GM10847 (cell line): ENCODE results near the gene SPP2.

ENCODE experiments used
- POLR2A ChIP-seq: IDR thresholded peaks from 2 replicates; pipeline ENCODE4 v1.6.1; 2011; ENCODE audit not compliant: insufficient read length; ENCODE audit errors: extremely low read depth

SPP2 gene

GRCh38 chr2:234027641-234028040, 22.9 kb upstream of the SPP2 start:
- TF ChIP-seq POLR2A = no peak

DNA sequence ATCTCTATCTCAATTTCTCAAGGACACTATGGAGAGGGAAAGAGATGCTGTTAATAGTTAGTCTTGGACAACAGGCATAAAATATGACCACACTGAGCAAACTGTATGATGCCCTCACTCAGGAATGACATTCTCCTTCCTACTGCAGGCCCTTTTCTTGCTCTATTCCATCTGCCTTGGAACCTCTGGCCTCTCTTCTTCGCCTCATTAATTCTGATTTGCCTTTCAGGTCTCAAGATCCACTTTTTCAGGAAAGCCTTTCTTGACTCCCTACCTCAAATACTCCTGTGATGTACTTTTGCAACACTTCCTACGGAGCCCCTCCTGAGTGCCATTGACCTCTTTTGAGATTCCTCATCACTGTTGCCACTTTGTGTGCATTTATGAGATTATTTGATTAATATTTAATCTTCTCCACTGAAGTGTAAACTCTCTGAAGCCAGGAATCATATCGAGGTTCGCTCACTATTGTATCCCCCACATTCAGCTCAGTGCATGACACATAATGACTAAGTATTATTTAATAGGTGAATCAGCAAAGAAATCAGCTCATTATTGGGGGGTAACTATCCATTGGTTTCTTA, 21.3 kb upstream of the SPP2 start:
- no peak for TF ChIP-seq POLR2A

DNA sequence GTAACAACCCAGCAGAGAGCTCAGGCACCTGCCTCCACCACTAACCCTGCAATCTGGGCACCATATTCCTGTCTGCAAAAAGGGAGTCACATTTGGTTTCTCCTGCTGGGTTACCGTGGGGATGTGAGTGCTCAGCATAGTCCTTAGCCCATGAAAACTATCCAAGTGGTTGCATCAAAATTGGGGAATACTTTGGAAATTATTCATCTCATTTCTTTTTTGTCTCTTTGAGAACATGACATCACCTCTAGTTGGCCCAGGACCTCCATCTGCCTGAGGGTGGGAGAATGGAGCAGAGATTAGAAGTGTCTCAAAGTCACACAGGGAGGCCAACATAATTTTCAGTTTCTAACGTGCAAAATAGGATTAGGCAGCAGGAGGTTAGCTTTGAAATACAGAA, 19.3 kb upstream of the SPP2 start:
- no peak for TF ChIP-seq POLR2A

DNA sequence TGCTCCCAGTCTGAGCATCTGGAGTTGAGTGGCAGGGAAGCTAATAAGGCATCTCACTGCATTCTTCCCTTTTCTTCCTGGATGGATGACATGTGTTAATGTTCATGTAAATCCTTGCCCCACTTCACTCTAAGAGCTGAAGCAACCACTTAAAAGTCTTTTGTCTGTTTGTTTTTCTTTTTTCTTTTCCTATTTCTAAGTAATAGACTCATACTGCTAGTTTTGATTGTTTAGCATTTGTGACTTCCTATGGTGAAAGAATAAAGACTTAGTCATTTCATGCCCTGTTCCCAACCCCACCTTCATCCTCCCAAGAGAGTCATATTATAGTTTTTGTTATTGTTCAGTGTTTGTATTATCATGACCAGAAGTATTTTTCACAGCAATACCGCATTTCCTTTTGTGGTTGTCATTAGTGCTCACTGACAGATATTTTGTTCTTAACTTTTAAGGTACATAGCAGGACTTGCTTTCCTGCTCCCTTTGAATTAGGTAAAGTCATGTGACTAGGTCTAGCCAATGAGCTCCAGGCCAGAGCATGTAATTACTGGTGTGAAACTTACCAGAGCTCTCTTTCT, 18.1 kb upstream of the SPP2 start:
- no peak for TF ChIP-seq POLR2A

- TF ChIP-seq POLR2A = no peak
Measured at GRCh38 chr2:234033174-234033573, 17.3 kb upstream of the SPP2 start.

GRCh38 chr2:234033885-234034284, 16.6 kb upstream of the SPP2 start:
- TF ChIP-seq POLR2A = no peak

GRCh38 chr2:234038076-234038802, 12.3 kb upstream of the SPP2 start:
- TF ChIP-seq POLR2A = no peak

- TF ChIP-seq POLR2A = no peak
Measured at GRCh38 chr2:234044157-234044556, 6.3 kb upstream of the SPP2 start.

- TF ChIP-seq POLR2A = no peak
Measured at GRCh38 chr2:234046521-234046920, 4.0 kb upstream of the SPP2 start.

GRCh38 chr2:234047361-234047760, 3.1 kb upstream of the SPP2 start:
- no peak for TF ChIP-seq POLR2A

GRCh38 chr2:234048049-234048448, 2.5 kb upstream of the SPP2 start:
- no peak for TF ChIP-seq POLR2A

GRCh38 chr2:234051374-234052070, 1.0 kb downstream of the SPP2 start:
- no peak for TF ChIP-seq POLR2A

DNA sequence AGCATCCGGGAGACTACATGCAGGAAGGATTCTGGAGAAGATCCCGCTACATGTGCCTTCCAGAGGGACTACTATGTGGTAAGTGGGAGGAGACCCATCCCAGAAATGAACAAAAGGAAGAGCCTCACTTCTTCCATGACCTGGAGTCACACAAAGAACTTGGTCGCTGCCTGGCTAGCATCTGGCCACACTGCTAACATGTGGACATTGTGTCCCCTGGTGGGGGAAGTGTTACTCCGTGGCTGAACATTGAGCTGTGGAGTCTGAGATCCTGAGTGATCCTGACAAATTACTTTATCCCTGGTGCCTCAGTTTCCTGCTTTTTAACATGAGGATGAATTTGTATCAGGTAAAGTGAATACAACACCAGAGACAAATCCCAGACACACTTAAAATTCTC, 8.4 kb downstream of the SPP2 start:
- no peak for TF ChIP-seq POLR2A

DNA sequence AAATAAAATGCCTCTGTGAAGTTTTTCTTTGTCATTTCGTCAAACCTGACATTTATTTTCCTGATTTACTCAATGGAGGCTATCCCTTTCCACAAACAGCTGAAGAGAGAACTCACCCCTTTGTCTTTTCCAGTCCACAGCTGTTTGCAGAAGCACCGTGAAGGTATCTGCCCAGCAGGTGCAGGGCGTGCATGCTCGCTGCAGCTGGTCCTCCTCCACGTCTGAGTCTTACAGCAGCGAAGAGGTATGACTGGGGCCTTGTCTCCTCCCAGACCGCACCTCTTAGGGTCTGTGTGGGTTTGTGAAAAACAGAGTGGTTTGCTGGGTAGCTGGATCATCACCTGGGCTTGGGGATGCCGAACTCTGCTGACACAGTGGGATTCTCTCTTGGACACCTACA, 9.7 kb downstream of the SPP2 start:
- TF ChIP-seq POLR2A = no peak

GRCh38 chr2:234061624-234062257, 11.2 kb downstream of the SPP2 start:
- no peak for TF ChIP-seq POLR2A

GRCh38 chr2:234066587-234066986, 16.1 kb downstream of the SPP2 start:
- TF ChIP-seq POLR2A = no peak
